GM19438 (cell line): Measurements from ENCODE around the gene SIPA1L3.

Experiments used
- ATAC-seq: cut with Tn5 transposase; IDR thresholded peaks from one replicate; pipeline ENCODE4 v1.9.1; 2021; ENCODE audit warnings: low read depth; ENCODE audit not compliant: unreplicated experiment

The SIPA1L3 gene

GRCh38 chr19:38204728-38205127 is 297.7 kb downstream of the SIPA1L3 start:
- no peak for ATAC-seq

- ATAC-seq = no peak
Observed at GRCh38 chr19:38206006-38206745, 299.2 kb downstream of the SIPA1L3 start.

- no peak for ATAC-seq
Observed at GRCh38 chr19:38206928-38207327, 299.9 kb downstream of the SIPA1L3 start.

- ATAC-seq = no peak
Observed at GRCh38 chr19:38207543-38207942, 300.5 kb downstream of the SIPA1L3 start.

- ATAC-seq = no peak
Observed at GRCh38 chr19:38208571-38208970, 301.6 kb downstream of the SIPA1L3 start.

- ATAC-seq = no peak
Observed at GRCh38 chr19:38209152-38209551, 302.1 kb downstream of the SIPA1L3 start.

GRCh38 chr19:38209671-38210457 is 302.9 kb downstream of the SIPA1L3 start:
- ATAC-seq = no peak

- ATAC-seq = no peak
Observed at GRCh38 chr19:38210458-38210987, 303.5 kb downstream of the SIPA1L3 start.

- no peak for ATAC-seq
Observed at GRCh38 chr19:38211151-38211591, 304.2 kb downstream of the SIPA1L3 start.

GRCh38 chr19:38211766-38212165 is 304.8 kb downstream of the SIPA1L3 start:
- ATAC-seq = no peak

GRCh38 chr19:38213469-38213868 is 306.5 kb downstream of the SIPA1L3 start:
- ATAC-seq = no peak

- ATAC-seq = no peak
Observed at GRCh38 chr19:38213911-38214625, 307.1 kb downstream of the SIPA1L3 start.

- no peak for ATAC-seq
Observed at GRCh38 chr19:38216785-38217641, 310.0 kb downstream of the SIPA1L3 start.

- ATAC-seq = no peak
Observed at GRCh38 chr19:38218204-38218603, 311.2 kb downstream of the SIPA1L3 start.

GRCh38 chr19:38219221-38219620 is 312.2 kb downstream of the SIPA1L3 start:
- no peak for ATAC-seq

GRCh38 chr19:38221421-38221820 is 314.4 kb downstream of the SIPA1L3 start:
- no peak for ATAC-seq

- no peak for ATAC-seq
Observed at GRCh38 chr19:38221919-38222830, 315.2 kb downstream of the SIPA1L3 start.

GRCh38 chr19:38223119-38223523 is 316.1 kb downstream of the SIPA1L3 start:
- ATAC-seq = no peak

- no peak for ATAC-seq
Observed at GRCh38 chr19:38223617-38224013, 316.6 kb downstream of the SIPA1L3 start.
